KMS-11 (cell line): ENCODE results near the gene NAA15.
"Not testable (repeated sequence)": the region's sequence is repeated elsewhere in the genome, so short reads cannot be mapped to it uniquely, and the experiment has no call there.

Experiments
- H2AFZ ChIP-seq: fragments of 200-600 bp; sonication (generic); 2 replicates; pipeline ENCODE4 v1.6.1; 2016; ENCODE audit warnings: antibody characterized with exemption, mixed run types, low read depth
- H3K27ac ChIP-seq: fragments of 200-600 bp; sonication (generic); 2 replicates; pipeline ENCODE4 v1.6.1; 2016; ENCODE audit warnings: mild to moderate bottlenecking, mixed run types
- H3K27me3 ChIP-seq: fragments of 200-600 bp; sonication (generic); 2 replicates; pipeline ENCODE4 v1.6.1; 2017; ENCODE audit warnings: mild to moderate bottlenecking, low read depth, mixed run types, moderate library complexity; ENCODE audit not compliant: insufficient read depth
- H3K36me3 ChIP-seq: fragments of 200-600 bp; sonication (generic); 2 replicates; pipeline ENCODE4 v1.6.1; 2017; ENCODE audit warnings: mild to moderate bottlenecking, mixed run types; ENCODE audit not compliant: insufficient read depth
- H3K4me1 ChIP-seq: fragments of 200-600 bp; sonication (generic); 2 replicates; pipeline ENCODE4 v1.6.1; 2016; ENCODE audit warnings: mild to moderate bottlenecking, low read depth, mixed run types; ENCODE audit not compliant: poor library complexity, severe bottlenecking
- H3K4me2 ChIP-seq: fragments of 200-600 bp; sonication (generic); 2 replicates; pipeline ENCODE4 v1.7.0; 2016; ENCODE audit warnings: mild to moderate bottlenecking, mixed run types
- H3K4me3 ChIP-seq: fragments of 200-600 bp; sonication (generic); IDR thresholded peaks from 2 replicates; pipeline ENCODE4 v1.6.1; 2017; ENCODE audit warnings: low read depth, low read length, mixed read lengths; ENCODE audit not compliant: insufficient read depth
- H3K79me2 ChIP-seq: fragments of 200-600 bp; sonication (generic); 2 replicates; pipeline ENCODE4 v1.6.1; 2016; ENCODE audit warnings: low read depth, mixed run types; ENCODE audit not compliant: insufficient read depth
- H3K9ac ChIP-seq: fragments of 200-600 bp; sonication (generic); 2 replicates; pipeline ENCODE4 v1.6.1; 2016; ENCODE audit warnings: mild to moderate bottlenecking, mixed run types
- H4K20me1 ChIP-seq: fragments of 200-600 bp; sonication (generic); 2 replicates; pipeline ENCODE4 v1.6.1; 2016; ENCODE audit warnings: mild to moderate bottlenecking, mixed run types; ENCODE audit not compliant: insufficient read depth
- TF ChIP-seq, protein P1 (sequence below): fragments of 200-600 bp; sonication (generic); conservative IDR thresholded peaks from 2 replicates; pipeline ENCODE4 v1.6.1; 2017; ENCODE audit warnings: low read depth, mild to moderate bottlenecking, antibody characterized with exemption, low read length, moderate library complexity, mixed read lengths

The NAA15 gene

GRCh38 chr4:139315221-139315675 is 13.9 kb downstream of the NAA15 start:
- H3K27me3 ChIP-seq, result no peaks in the 10 kb centered on the region
- no peak overlapping the region for H3K27ac ChIP-seq
- no peak overlapping the region for H3K4me3 ChIP-seq
- H2AFZ ChIP-seq, result no peak overlapping the region
- H3K79me2 ChIP-seq, result peaks cover 100% of the 10 kb centered on the region
- no peak overlapping the region for H3K4me2 ChIP-seq
- H3K4me1 ChIP-seq, result peaks cover 88% of the 10 kb centered on the region
- peaks cover 56% of the 10 kb centered on the region for H4K20me1 ChIP-seq
- no peak overlapping the region for H3K9ac ChIP-seq
- no peaks in the 10 kb centered on the region for H3K36me3 ChIP-seq
- TF ChIP-seq, protein P1, sequence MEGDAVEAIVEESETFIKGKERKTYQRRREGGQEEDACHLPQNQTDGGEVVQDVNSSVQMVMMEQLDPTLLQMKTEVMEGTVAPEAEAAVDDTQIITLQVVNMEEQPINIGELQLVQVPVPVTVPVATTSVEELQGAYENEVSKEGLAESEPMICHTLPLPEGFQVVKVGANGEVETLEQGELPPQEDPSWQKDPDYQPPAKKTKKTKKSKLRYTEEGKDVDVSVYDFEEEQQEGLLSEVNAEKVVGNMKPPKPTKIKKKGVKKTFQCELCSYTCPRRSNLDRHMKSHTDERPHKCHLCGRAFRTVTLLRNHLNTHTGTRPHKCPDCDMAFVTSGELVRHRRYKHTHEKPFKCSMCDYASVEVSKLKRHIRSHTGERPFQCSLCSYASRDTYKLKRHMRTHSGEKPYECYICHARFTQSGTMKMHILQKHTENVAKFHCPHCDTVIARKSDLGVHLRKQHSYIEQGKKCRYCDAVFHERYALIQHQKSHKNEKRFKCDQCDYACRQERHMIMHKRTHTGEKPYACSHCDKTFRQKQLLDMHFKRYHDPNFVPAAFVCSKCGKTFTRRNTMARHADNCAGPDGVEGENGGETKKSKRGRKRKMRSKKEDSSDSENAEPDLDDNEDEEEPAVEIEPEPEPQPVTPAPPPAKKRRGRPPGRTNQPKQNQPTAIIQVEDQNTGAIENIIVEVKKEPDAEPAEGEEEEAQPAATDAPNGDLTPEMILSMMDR, result no peak

DNA sequence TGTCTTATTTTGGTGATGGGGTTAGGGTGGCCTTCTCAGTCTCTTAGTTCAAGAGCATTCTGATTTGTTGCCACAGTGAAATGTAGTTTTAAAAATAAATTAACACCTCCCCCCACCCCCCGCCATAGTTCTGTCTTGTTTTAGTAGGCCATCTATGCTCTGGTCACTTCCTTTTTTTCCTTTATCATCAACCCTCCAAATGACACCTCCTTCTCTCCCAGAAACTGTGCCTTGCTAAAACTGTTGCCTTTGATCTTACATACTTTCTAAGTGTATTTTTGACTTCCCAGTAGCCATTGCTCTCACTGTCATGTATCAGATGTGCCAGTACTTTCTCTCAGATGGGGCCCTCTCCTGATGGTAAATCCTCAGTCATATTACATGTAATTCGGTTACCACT is 15.4 kb downstream of the NAA15 start:
- peaks cover 88% of the 10 kb centered on the region for H3K4me1 ChIP-seq
- TF ChIP-seq, protein P1, result no peak
- H3K9ac ChIP-seq, result no peak overlapping the region
- no peaks in the 10 kb centered on the region for H3K27me3 ChIP-seq
- H3K79me2 ChIP-seq, result peaks cover 100% of the 10 kb centered on the region
- no peaks in the 10 kb centered on the region for H3K36me3 ChIP-seq
- H2AFZ ChIP-seq, result no peak overlapping the region
- no peak overlapping the region for H3K4me3 ChIP-seq
- H3K4me2 ChIP-seq, result no peak overlapping the region
- no peak overlapping the region for H3K27ac ChIP-seq
- H4K20me1 ChIP-seq, result peaks cover 54% of the 10 kb centered on the region

- H3K27ac ChIP-seq, result no peak overlapping the region
- H3K36me3 ChIP-seq, result no peaks in the 10 kb centered on the region
- no peak overlapping the region for H3K9ac ChIP-seq
- TF ChIP-seq, protein P1, result no peak
- H3K4me3 ChIP-seq, result no peak overlapping the region
- H3K79me2 ChIP-seq, result peaks cover 100% of the 10 kb centered on the region
- H2AFZ ChIP-seq, result no peak overlapping the region
- no peaks in the 10 kb centered on the region for H3K27me3 ChIP-seq
- peaks cover 45% of the 10 kb centered on the region for H4K20me1 ChIP-seq
- peaks cover 88% of the 10 kb centered on the region for H3K4me1 ChIP-seq
- no peak overlapping the region for H3K4me2 ChIP-seq
Observed at GRCh38 chr4:139317635-139318034, 16.3 kb downstream of the NAA15 start.

- TF ChIP-seq, protein P1, result no peak
- Histone ChIP-seq H2AFZ (no peak overlapping the region), H3K9ac (no peak overlapping the region), H4K20me1 (peaks cover 35% of the 10 kb centered on the region), H3K79me2 (peaks cover 100% of the 10 kb centered on the region), H3K4me2 (peak overlapping the region; percentile 18), H3K27me3 (no peaks in the 10 kb centered on the region), H3K4me1 (peaks cover 87% of the 10 kb centered on the region), H3K27ac (peak overlapping the region; percentile 31), H3K36me3 (no peaks in the 10 kb centered on the region), H3K4me3 (no peak overlapping the region)
Observed at GRCh38 chr4:139319571-139319970, 18.3 kb downstream of the NAA15 start.

DNA sequence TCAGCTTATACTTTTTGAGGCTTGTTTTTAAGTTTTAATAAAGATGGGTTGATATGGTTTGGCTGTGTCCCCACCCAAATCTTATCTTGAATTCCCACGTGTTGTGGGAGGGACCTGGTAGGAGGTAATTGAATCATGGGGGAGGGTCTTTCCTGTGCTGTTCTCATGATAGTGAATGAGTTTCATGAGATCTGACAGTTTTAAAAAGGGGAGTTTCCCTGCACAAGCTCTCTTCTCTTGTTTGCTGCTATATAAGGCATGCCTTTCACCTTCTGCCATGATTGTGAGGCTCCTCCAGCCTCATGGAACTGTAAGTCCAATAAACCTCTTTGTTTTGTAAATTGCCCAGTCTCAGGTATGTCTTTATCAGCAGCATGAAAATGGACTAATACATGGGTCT is 20.8 kb downstream of the NAA15 start:
- not testable (repeated sequence) for H3K4me2 ChIP-seq, H3K27me3 ChIP-seq, H3K36me3 ChIP-seq, H3K27ac ChIP-seq, H3K4me3 ChIP-seq, H2AFZ ChIP-seq, H3K9ac ChIP-seq
- Histone ChIP-seq H4K20me1 (peaks cover 36% of the 10 kb centered on the region; the same call in 1 of the 2 replicates), H3K79me2 (peaks cover 100% of the 10 kb centered on the region), H3K4me1 (peaks cover 65% of the 10 kb centered on the region)

DNA sequence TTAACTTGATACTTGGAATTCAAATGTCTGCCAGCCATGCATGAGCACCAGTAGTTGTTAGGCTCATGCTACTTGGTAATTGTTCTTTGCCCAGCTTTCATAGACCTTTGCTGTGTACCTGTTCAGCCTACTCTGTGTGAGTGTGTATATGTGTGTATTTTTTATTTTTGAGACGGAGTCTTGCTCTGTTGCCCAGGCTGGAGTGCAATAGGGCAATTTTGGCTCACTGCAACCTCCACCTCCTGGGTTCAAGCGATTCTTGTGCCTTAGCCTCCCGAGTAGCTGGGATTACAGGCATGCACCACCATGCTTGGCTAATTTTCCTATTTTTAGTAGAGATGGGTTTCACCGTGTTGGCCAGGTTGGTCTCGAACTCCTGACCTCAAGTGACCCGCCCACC is 21.2 kb downstream of the NAA15 start:
- H3K9ac ChIP-seq, H3K4me2 ChIP-seq, H3K27ac ChIP-seq, H3K4me3 ChIP-seq, H2AFZ ChIP-seq, H3K27me3 ChIP-seq, H3K36me3 ChIP-seq: not testable (repeated sequence)
- peaks cover 63% of the 10 kb centered on the region for H3K4me1 ChIP-seq
- peaks cover 100% of the 10 kb centered on the region for H3K79me2 ChIP-seq
- H4K20me1 ChIP-seq, result peaks cover 36% of the 10 kb centered on the region; the same call in 1 of the 2 replicates
